WTC11 (cell line): ENCODE data around the gene SLC5A9. TPM values are rescaled to one million over a fixed set of nuclear protein-coding genes. Genes with fewer than 3 reads are reported as not detected.

Source experiments
- MXD4 ChIP-seq: fragments of 250-450 bp; sonication (Bioruptor Pico); IDR thresholded peaks from 2 replicates; pipeline ENCODE4 v1.8.0; 2021; ENCODE audit warnings: mild to moderate bottlenecking, moderate library complexity, borderline replicate concordance
- MYBL2 ChIP-seq: sonication (generic); formaldehyde crosslinking; IDR thresholded peaks from 2 replicates; pipeline ENCODE4 v1.8.1; 2023; ENCODE audit warnings: mild to moderate bottlenecking, moderate library complexity, missing genetic modification reagents
- total RNA-seq: library from RNA; stranded (reverse); gene quantifications from 3 replicates; pipeline ENCODE4 v1.2.3, GENCODE V29; 2021
- TF ChIP-seq, protein P1 (sequence below): fragments of 250-450 bp; sonication (Bioruptor Pico); IDR thresholded peaks from 2 replicates; pipeline ENCODE4 v1.9.0; 2021; ENCODE audit warnings: mild to moderate bottlenecking, borderline replicate concordance

Gene SLC5A9
- total RNA-seq, 1 experiment from 2014 or later: 0.22 TPM

GRCh38 chr1:48294656-48295055, 72.1 kb downstream of the SLC5A9 start (continued):
- TF ChIP-seq, protein P1, sequence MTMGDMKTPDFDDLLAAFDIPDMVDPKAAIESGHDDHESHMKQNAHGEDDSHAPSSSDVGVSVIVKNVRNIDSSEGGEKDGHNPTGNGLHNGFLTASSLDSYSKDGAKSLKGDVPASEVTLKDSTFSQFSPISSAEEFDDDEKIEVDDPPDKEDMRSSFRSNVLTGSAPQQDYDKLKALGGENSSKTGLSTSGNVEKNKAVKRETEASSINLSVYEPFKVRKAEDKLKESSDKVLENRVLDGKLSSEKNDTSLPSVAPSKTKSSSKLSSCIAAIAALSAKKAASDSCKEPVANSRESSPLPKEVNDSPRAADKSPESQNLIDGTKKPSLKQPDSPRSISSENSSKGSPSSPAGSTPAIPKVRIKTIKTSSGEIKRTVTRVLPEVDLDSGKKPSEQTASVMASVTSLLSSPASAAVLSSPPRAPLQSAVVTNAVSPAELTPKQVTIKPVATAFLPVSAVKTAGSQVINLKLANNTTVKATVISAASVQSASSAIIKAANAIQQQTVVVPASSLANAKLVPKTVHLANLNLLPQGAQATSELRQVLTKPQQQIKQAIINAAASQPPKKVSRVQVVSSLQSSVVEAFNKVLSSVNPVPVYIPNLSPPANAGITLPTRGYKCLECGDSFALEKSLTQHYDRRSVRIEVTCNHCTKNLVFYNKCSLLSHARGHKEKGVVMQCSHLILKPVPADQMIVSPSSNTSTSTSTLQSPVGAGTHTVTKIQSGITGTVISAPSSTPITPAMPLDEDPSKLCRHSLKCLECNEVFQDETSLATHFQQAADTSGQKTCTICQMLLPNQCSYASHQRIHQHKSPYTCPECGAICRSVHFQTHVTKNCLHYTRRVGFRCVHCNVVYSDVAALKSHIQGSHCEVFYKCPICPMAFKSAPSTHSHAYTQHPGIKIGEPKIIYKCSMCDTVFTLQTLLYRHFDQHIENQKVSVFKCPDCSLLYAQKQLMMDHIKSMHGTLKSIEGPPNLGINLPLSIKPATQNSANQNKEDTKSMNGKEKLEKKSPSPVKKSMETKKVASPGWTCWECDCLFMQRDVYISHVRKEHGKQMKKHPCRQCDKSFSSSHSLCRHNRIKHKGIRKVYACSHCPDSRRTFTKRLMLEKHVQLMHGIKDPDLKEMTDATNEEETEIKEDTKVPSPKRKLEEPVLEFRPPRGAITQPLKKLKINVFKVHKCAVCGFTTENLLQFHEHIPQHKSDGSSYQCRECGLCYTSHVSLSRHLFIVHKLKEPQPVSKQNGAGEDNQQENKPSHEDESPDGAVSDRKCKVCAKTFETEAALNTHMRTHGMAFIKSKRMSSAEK (CRISPR knock-in tag): no peak
- TF ChIP-seq MYBL2 (no peak), MXD4 (CRISPR knock-in tag) (no peak)

Other genes starting within 250 kb of the SLC5A9 start
- 7.8 to 10.8 TPM (median 10.3 TPM) in 3 replicates for gene TRABD2B, start 225.3 kb upstream of the SLC5A9 start, total RNA-seq
- gene SPATA6, start 249.5 kb downstream of the SLC5A9 start, total RNA-seq: 16.0 to 17.7 TPM (median 17.1 TPM) in 3 replicates